GM23338 (cell line): ENCODE measurements around the gene COL20A1. TPM values are rescaled to one million over a fixed set of nuclear protein-coding genes. Genes with fewer than 3 reads are reported as not detected.
A peak's percentile ranks its signal among the peaks of the same experiment; 100 is the strongest.

ENCODE experiments used
- ATAC-seq: fragments of 200-7000 bp; cut with Tn5 transposase; 3 replicates; pipeline ENCODE4 v1.9.1; 2020
- DNase-seq: peaks from one replicate; pipeline ENCODE4 v3.0.0-alpha.2; 2015; ENCODE audit warnings: low spot score
- H2AFZ ChIP-seq: fragments of 200-600 bp; sonication (generic); 2 replicates; pipeline ENCODE4 v1.8.0; 2016; ENCODE audit warnings: antibody characterized with exemption, mild to moderate bottlenecking, moderate library complexity
- H3F3A ChIP-seq: fragments of 200-600 bp; sonication (generic); replicated peaks from 2 replicates; pipeline ENCODE4 v1.8.0; 2017; ENCODE audit warnings: antibody characterized with exemption, mixed run types, low read depth
- H3K27ac ChIP-seq: fragments of 200-600 bp; sonication (generic); 2 replicates; pipeline ENCODE4 v1.6.1; 2016; ENCODE audit warnings: low read depth
- H3K27me3 ChIP-seq: fragments of 200-600 bp; sonication (generic); 2 replicates; pipeline ENCODE4 v1.8.0; 2016; ENCODE audit warnings: mild to moderate bottlenecking, mixed run types, moderate library complexity; ENCODE audit not compliant: insufficient read depth
- H3K36me3 ChIP-seq: fragments of 200-600 bp; sonication (generic); 2 replicates; pipeline ENCODE4 v1.8.0; 2016; ENCODE audit warnings: mild to moderate bottlenecking; ENCODE audit not compliant: insufficient read depth
- H3K4me1 ChIP-seq: fragments of 200-600 bp; sonication (generic); 2 replicates; pipeline ENCODE4 v1.8.0; 2016; ENCODE audit warnings: mild to moderate bottlenecking, moderate library complexity; ENCODE audit not compliant: insufficient read depth
- H3K4me2 ChIP-seq: fragments of 200-600 bp; sonication (generic); 2 replicates; pipeline ENCODE4 v1.7.1; 2017; ENCODE audit warnings: mixed run types
- H3K4me3 ChIP-seq: fragments of 200-600 bp; sonication (generic); 2 replicates; pipeline ENCODE4 v1.6.1; 2016; ENCODE audit warnings: mixed run types
- H3K79me2 ChIP-seq: fragments of 200-600 bp; sonication (generic); replicated peaks from 2 replicates; pipeline ENCODE4 v1.8.0; 2017; ENCODE audit warnings: mild to moderate bottlenecking; ENCODE audit not compliant: insufficient read depth
- H3K9me2 ChIP-seq: fragments of 200-600 bp; sonication (generic); 2 replicates; pipeline ENCODE4 v1.8.0; 2017; ENCODE audit not compliant: insufficient read depth
- H4K20me1 ChIP-seq: fragments of 200-600 bp; sonication (generic); replicated peaks from 2 replicates; pipeline ENCODE4 v1.8.0; 2017; ENCODE audit warnings: mild to moderate bottlenecking; ENCODE audit not compliant: insufficient read depth
- H3K27ac Mint-ChIP-seq: 2 replicates; pipeline ENCODE4 v1.8.0; 2020; ENCODE audit warnings: inconsistent platforms, mild to moderate bottlenecking, moderate library complexity, mixed read lengths
- H3K27me3 Mint-ChIP-seq: 3 replicates; pipeline ENCODE4 v1.8.0; 2022; ENCODE audit warnings: low read depth, mild to moderate bottlenecking, moderate library complexity, mixed read lengths, inconsistent platforms; ENCODE audit not compliant: insufficient read depth, poor library complexity
- H3K36me3 Mint-ChIP-seq: 3 replicates; pipeline ENCODE4 v1.8.0; 2021; ENCODE audit warnings: low read depth, mild to moderate bottlenecking, inconsistent platforms, moderate library complexity, mixed read lengths
- H3K4me1 Mint-ChIP-seq: 3 replicates; pipeline ENCODE4 v1.8.0; 2020; ENCODE audit warnings: mild to moderate bottlenecking, inconsistent platforms, mixed read lengths
- H3K4me3 Mint-ChIP-seq: 3 replicates; pipeline ENCODE4 v1.8.0; 2021; ENCODE audit warnings: moderate library complexity, mild to moderate bottlenecking, inconsistent platforms, mixed read lengths
- H3K9me3 Mint-ChIP-seq: 3 replicates; pipeline ENCODE4 v1.8.0; 2020; ENCODE audit warnings: moderate library complexity, mild to moderate bottlenecking, inconsistent platforms, mixed read lengths
- CTCF ChIP-seq, 2 experiments: fragments of 200-600 bp in 1 of 2; sonication (generic) in 1 of 2; conservative IDR thresholded peaks; 2 replicates each; pipeline versions ENCODE4 v1.5.1 to v1.6.1; 2016 to 2017; ENCODE audit warnings: antibody characterized with exemption in 2 of 2, low read depth in 2 of 2, mild to moderate bottlenecking in 2 of 2, moderate library complexity in 1 of 2
- EZH2phosphoT487 ChIP-seq: fragments of 200-600 bp; sonication (generic); IDR thresholded peaks from one replicate; pipeline ENCODE4 v1.8.1; 2018; ENCODE audit warnings: antibody characterized with exemption; ENCODE audit not compliant: unreplicated experiment
- NANOG ChIP-seq: IDR thresholded peaks from 2 replicates; pipeline ENCODE4 v1.6.1; 2016; ENCODE audit warnings: antibody characterized with exemption, borderline replicate concordance
- POLR2AphosphoS5 ChIP-seq: IDR thresholded peaks from 2 replicates; pipeline ENCODE4 v1.6.1; 2016; ENCODE audit warnings: antibody characterized with exemption, low read depth
- STAT1 ChIP-seq: IDR thresholded peaks from one replicate; pipeline ENCODE4 v1.6.1; 2016; ENCODE audit warnings: antibody characterized with exemption; ENCODE audit not compliant: unreplicated experiment
- ZNF331 ChIP-seq: fragments of 250-450 bp; sonication (Bioruptor Pico); IDR thresholded peaks from 2 replicates; pipeline ENCODE4 v1.5.0; 2020; ENCODE audit warnings: low read depth, mild to moderate bottlenecking, moderate library complexity
- polyA plus RNA-seq: library from polyadenylated mRNA; unstranded; fragments of >200 nt; fragmentation: Nextera tagmentation; extraction: Ambion mirVana; gene quantifications from 2 replicates; pipeline ENCODE4 v1.2.1, GENCODE V29; 2016
- total RNA-seq: library from RNA; depleted of rRNA; stranded (reverse); fragments of >200 nt; shearing (Covaris generic); gene quantifications from 2 replicates; pipeline ENCODE4 v1.2.3, GENCODE V29; 2014
- TF ChIP-seq, protein P1 (sequence below): fragments of 250-450 bp; sonication (Bioruptor Pico); IDR thresholded peaks from 2 replicates; pipeline ENCODE4 v1.5.0; 2020; ENCODE audit warnings: mild to moderate bottlenecking, moderate library complexity

Gene COL20A1
- total and polyA plus RNA-seq, 2 experiments from 2014 or later, result 0.28 to 0.79 TPM

DNA sequence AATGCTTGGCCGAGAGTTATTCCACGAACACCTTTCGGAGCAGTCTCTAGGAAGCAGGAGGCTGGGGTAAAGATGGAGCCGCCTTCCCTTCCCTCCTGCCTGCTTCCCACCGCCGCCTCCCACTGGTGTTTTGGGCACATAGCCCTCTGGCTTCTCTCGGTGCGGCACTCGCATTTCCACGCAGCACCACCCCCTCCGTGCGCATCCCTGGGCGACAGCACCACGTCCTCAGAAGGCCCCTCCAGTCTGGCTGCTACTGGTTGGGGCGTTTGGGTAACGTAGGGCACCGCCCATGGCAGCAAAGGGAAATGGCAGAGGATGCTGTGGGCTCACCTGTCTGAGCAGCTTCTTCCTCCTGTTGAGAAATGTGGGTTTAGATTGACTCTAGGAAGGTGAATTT is 2.4 kb downstream of the COL20A1 start:
- Histone ChIP-seq H4K20me1 (no peaks in the 10 kb centered on the region), H3F3A (no peaks in the 10 kb centered on the region), H2AFZ (0 out of 2 replicates have a peak overlapping the region, but pooled peaks have one; percentile 28), H3K9me2 (no peaks in the 10 kb centered on the region), H3K79me2 (no peaks in the 10 kb centered on the region), H3K4me2 (peak overlapping the region; percentile 62), H3K27me3 (no peaks in the 10 kb centered on the region), H3K27ac (no peak overlapping the region), H3K4me3 (peak overlapping the region; percentile 36; the same call in 1 of the 2 replicates), H3K36me3 (no peaks in the 10 kb centered on the region), H3K4me1 (peaks cover 21% of the 10 kb centered on the region)
- Mint-ChIP-seq H3K36me3 (no peaks in the 10 kb centered on the region), H3K27ac (no peak overlapping the region), H3K27me3 (peaks cover 32% of the 10 kb centered on the region), H3K4me3 (peak overlapping the region; percentile 48), H3K9me3 (no peaks in the 10 kb centered on the region), H3K4me1 (peaks cover 21% of the 10 kb centered on the region)
- peak; percentile 8 for ATAC-seq
- no peak for DNase-seq
- TF ChIP-seq, protein P1, sequence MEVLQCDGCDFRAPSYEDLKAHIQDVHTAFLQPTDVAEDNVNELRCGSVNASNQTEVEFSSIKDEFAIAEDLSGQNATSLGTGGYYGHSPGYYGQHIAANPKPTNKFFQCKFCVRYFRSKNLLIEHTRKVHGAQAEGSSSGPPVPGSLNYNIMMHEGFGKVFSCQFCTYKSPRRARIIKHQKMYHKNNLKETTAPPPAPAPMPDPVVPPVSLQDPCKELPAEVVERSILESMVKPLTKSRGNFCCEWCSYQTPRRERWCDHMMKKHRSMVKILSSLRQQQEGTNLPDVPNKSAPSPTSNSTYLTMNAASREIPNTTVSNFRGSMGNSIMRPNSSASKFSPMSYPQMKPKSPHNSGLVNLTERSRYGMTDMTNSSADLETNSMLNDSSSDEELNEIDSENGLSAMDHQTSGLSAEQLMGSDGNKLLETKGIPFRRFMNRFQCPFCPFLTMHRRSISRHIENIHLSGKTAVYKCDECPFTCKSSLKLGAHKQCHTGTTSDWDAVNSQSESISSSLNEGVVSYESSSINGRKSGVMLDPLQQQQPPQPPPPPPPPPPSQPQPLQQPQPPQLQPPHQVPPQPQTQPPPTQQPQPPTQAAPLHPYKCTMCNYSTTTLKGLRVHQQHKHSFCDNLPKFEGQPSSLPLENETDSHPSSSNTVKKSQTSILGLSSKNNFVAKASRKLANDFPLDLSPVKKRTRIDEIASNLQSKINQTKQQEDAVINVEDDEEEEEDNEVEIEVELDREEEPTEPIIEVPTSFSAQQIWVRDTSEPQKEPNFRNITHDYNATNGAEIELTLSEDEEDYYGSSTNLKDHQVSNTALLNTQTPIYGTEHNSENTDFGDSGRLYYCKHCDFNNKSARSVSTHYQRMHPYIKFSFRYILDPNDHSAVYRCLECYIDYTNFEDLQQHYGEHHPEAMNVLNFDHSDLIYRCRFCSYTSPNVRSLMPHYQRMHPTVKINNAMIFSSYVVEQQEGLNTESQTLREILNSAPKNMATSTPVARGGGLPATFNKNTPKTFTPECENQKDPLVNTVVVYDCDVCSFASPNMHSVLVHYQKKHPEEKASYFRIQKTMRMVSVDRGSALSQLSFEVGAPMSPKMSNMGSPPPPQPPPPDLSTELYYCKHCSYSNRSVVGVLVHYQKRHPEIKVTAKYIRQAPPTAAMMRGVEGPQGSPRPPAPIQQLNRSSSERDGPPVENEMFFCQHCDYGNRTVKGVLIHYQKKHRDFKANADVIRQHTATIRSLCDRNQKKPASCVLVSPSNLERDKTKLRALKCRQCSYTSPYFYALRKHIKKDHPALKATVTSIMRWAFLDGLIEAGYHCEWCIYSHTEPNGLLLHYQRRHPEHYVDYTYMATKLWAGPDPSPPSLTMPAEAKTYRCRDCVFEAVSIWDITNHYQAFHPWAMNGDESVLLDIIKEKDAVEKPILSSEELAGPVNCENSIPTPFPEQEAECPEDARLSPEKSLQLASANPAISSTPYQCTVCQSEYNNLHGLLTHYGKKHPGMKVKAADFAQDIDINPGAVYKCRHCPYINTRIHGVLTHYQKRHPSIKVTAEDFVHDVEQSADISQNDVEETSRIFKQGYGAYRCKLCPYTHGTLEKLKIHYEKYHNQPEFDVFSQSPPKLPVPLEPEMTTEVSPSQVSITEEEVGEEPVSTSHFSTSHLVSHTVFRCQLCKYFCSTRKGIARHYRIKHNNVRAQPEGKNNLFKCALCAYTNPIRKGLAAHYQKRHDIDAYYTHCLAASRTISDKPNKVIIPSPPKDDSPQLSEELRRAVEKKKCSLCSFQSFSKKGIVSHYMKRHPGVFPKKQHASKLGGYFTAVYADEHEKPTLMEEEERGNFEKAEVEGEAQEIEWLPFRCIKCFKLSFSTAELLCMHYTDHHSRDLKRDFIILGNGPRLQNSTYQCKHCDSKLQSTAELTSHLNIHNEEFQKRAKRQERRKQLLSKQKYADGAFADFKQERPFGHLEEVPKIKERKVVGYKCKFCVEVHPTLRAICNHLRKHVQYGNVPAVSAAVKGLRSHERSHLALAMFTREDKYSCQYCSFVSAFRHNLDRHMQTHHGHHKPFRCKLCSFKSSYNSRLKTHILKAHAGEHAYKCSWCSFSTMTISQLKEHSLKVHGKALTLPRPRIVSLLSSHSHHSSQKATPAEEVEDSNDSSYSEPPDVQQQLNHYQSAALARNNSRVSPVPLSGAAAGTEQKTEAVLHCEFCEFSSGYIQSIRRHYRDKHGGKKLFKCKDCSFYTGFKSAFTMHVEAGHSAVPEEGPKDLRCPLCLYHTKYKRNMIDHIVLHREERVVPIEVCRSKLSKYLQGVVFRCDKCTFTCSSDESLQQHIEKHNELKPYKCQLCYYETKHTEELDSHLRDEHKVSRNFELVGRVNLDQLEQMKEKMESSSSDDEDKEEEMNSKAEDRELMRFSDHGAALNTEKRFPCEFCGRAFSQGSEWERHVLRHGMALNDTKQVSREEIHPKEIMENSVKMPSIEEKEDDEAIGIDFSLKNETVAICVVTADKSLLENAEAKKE (CRISPR knock-in tag), result no peak
- no peak for TF ChIP-seq ZNF331 (CRISPR knock-in tag)
- TF ChIP-seq NANOG, result no peak
- no peak for TF ChIP-seq STAT1
- no peak for TF ChIP-seq POLR2AphosphoS5
- no peak for TF ChIP-seq EZH2phosphoT487
- TF ChIP-seq CTCF (conservative IDR thresholded peaks at IDR 0.05; ENCODE audit: low read depth in 2 of 2), result peak; percentile 7 to 39; a peak in 2 of 4 replicates
